HG03025 (cell line): ENCODE measurements around the gene LSAMP.

Experiments
- ATAC-seq: cut with Tn5 transposase; IDR thresholded peaks from one replicate; pipeline ENCODE4 v1.9.1; 2021; ENCODE audit warnings: mild to moderate bottlenecking, moderate library complexity; ENCODE audit not compliant: unreplicated experiment, low FRiP score

Gene LSAMP

DNA sequence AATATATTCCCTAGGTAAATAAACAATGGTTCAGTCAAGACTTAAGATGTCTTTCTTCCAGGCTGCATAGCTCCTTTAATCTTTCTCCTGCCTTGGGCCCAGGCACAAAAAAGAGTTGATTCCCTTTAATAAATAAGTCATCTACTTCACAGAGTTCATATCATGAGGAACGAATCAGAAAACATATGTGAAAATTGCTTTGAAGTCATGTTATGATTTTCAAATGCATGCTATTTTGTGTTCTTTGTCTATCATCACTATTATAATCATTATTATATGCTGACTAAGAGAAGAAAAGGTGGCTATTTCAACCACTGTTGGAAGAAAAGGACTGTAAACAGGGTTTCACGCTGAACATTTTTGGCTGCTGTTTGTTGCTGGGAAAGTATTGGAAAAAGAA, 70.4 kb downstream of the LSAMP start:
- ATAC-seq, result no peak

DNA sequence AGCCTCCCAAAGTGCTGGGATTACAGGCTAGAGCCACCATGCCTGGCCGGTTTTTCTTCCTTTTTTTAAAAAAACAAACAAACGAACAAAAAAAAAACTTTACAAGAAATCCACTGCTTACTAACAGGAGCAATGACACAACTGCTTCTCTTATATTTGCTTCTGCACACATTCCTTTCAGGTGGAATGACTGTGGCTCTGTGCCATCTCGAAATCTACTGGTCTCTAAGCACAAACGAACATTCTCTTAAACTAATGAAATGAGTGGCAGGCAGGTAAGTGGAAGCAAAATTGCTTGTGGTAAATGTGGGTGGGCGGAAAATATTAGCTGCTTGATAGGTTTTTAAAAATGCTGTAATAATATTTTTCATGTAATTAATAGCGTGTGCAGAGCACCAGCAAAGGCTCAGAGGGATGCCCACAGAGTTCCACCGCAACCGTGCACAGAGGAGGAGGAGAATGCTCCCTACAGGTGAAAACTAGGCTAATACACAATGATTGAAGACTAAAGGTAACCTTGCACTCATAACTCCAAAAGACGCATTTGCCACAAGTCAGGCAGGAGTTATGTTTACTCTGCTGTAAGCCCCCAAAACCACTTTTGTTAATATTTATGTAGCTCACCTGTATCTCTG, 77.4 kb downstream of the LSAMP start:
- no peak for ATAC-seq

DNA sequence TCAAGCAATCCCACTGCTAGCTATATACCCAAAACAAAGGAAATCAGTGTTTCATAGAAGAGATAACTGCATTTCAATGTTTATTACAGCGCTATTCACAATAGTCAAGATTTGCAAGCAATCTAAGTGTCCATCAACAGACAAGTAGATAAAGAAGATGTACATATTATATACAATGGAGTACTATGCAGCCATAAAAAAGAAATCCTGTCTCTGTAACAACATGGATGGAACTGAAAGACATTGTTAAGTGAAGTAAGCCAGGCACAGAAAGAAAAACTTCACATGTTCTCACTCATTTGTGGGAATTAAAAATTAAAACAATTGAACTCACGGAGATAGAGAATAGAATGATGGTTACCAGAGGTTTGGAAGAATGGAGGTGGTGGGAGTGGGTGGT, 89.2 kb downstream of the LSAMP start:
- no peak for ATAC-seq

DNA sequence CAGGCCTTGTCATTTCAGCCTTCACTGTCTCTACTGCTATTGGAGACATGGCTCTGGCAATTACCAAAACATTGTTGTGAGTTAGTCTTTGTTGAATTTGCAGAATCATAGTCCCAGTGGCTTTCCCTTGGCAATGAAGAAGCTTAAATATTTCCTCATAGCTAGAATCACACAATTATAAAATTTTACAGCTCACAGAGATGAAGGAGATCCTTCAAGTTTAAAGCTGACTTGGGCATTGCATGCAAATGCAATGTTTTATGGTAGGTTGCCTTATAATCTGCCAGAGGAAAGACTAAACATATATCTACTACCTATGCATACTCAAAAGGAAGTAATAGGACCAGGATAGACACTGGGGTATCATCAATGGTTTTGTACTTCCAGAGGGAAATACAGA, 90.9 kb downstream of the LSAMP start:
- ATAC-seq, result no peak

DNA sequence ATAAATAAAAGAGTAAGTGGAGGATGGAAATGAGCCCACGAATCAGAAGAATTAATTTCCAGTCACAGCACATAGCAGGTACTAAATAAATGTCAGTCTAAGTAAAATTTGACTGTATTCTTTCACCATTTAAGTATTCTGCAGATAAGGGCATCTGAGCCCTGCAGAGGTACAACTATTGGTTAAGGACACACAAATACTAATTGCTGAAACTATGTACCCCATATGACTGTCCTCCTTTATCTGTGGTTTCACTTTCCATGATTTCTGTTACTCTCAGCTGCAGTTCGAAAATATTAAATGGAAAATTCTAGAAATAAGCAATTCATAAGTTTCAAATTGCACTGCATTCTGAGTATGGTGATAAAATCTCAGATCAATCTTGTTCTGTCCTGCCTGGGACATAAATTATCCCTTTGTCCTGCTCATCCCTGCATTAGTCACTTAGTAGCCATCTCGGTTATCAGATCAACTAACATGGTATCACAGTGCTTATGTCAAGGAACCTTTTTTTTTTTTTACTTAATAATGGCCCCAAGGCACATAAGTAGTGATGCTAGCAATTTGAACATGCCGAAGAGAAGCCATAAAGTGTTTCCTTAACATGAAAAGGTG, 95.1 kb downstream of the LSAMP start:
- no peak for ATAC-seq

DNA sequence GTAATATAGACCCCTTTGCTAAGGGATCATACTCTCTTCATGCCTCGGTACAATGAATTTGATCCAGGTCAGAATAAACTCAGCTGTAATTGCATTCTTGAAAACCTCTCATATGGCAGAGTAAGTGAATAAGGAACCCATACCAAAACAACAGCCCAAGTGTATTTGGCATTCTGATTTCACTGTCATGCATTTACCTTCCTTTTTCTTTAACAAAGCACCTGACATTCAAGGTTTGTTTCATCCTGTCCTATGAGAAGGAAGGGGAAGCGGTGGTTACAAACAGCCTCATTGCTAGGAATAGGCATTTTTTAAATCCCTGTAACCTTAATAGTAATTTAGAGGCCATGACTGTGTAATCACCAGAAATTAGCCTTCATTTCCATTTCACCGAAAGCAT, 97.1 kb downstream of the LSAMP start:
- no peak for ATAC-seq

DNA sequence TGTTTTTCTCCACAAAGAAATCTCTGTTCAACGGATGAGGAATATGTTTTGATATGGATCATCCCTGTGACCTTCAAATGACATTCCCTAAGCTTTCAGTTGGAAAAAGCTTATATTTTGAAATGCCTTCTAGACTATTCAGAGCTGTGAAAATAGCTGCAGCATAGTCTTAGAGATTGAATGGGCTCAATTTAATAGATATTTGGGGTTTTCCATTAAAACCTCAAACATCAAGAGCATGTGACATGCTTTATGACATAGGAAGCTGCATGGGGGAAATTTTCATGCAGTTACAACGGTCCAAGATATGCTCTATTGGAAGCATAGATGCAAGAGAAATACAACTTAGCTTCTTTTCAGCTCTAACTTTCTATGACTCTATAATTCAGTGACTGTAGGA, 102.8 kb downstream of the LSAMP start:
- ATAC-seq, result no peak

DNA sequence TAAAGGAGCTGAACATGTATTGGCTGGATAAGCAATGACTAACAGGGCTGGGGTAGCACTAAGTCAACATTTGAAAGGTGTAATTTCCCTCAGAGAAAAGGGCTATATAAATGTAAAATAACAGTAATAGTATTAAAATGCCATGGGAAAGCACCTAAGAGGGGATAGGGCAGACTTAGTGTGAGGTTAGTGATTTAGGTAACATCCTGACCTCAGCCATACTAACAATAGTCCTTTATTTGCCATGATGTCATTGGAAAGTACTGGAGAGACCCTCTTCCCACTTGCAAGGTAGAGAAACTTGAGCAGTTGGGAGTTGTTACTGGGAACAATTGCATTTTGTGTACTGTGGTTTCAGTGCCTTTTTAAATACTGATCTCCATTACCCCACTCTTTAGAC, 103.4 kb downstream of the LSAMP start:
- ATAC-seq, result no peak

DNA sequence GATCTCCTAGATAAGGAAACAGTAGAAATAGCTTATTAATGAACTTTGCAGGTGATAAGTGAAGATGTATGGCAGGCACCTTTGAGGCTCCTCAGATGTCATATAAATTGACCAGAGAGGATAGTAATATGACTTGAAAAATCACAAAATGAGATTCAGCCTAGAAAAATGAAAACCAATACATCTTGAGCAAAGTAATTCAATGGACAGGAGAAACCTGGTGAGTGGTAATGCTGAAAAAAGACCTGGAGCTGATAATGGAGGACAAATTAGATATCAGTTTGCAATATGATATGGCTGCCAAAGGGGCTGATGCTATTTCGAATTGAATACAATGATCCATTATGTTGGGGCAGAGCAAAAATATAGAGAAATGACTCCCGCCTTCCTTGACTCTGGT, 103.9 kb downstream of the LSAMP start:
- ATAC-seq, result no peak

DNA sequence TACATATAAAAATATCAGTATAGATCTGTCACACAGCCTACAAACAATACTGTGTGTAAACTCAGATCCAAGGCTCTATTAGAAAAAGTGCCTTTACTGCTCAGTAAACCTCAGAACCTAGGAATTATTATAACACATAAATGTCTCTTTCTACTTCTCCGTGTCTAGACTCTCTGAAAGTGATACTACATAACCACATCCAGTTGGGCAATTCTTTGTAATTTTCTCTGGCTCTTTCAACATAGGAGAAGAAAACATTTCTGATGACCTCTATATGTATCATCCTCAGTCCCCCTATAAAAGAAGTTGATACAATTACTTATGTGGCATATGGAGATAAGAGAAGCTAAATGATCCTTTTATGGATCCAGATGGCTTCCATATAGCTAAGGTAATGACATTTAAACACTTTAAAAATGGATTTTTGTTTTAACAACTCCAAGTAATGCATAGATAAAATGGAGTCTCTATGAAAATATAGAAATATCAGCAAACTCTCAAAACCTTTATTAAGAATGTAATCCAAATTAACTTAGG, 104.5 kb downstream of the LSAMP start:
- ATAC-seq, result no peak

DNA sequence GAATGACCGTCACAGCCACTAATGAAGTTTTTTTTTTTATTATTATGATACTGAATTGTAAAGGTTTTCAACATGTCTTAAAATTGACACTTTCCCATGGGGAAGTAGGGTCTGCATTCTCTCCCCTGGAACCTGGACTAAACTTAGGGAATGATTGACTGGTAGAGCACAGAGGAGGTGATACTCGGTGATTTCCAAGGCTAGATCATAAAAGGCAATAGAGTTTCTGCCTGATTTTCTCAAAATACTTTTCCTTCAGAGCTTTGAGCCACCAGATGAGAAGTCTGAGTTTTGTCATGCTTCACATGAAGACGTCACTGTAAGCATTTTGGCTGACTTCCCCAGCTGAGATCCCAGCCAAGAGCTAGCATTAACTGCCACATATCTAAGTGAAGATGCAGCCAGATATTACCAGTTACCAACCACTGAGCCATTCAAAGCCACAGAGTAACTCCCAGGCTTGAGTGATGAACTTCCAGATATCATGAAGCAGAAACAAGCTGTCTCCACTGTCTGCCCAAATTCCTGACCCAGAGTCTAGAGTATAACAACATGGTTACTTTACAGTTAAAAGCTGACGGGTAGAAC, 105.8 kb downstream of the LSAMP start:
- ATAC-seq, result no peak

DNA sequence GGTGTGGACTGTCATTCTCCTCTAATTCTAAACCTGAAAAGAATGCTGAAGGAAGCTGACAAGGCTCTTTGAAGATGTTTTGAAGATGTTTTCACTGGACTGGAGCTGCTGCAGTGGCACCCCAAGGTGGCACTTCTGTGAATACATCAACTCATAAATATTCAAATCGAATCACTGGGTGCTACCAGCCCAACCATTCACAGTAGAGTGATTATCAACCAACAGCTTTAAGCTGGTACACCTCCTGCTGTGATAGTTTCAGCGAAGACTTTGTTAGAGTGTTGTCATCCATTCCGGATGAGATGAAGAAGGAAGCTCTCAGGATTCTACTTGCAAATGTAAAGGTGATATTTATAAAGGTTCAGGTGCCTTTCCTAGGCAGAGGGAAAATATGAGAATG, 106.6 kb downstream of the LSAMP start:
- no peak for ATAC-seq

DNA sequence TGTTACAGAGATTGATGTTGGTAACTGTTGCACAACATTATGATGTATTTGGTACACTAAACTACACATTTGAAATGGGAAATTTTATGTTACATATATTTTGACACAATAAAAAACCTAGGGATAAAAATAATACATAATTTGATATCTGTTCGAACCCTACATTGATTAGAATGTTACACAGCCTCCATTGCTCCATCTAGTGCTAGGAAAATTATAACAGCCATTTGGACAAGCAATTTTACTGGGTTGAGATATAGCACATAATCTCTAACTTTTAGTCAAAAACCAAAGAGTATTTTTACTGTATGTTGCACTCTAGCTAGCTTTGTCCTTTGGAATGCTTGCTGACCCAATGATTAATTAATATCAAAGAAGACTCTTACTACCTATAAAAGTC, 108.1 kb downstream of the LSAMP start:
- ATAC-seq, result no peak

DNA sequence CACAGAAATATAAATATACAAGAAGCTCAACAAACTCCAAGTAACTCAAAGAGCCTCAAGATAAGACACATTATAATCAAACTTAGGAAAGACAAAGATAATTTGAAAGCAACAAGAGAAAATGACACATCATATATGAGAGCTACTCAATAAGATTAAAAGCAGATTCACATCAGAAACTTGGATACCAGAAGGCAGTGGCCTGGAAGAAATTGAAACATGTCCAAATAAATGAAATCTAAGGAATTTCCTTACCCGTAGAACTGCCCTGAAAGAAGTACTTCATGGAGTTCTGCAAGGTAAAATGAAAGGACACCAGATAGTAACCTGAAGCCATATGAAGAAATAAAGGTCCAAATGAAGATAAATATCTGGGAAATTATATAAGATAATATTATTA, 113.9 kb downstream of the LSAMP start:
- no peak for ATAC-seq

DNA sequence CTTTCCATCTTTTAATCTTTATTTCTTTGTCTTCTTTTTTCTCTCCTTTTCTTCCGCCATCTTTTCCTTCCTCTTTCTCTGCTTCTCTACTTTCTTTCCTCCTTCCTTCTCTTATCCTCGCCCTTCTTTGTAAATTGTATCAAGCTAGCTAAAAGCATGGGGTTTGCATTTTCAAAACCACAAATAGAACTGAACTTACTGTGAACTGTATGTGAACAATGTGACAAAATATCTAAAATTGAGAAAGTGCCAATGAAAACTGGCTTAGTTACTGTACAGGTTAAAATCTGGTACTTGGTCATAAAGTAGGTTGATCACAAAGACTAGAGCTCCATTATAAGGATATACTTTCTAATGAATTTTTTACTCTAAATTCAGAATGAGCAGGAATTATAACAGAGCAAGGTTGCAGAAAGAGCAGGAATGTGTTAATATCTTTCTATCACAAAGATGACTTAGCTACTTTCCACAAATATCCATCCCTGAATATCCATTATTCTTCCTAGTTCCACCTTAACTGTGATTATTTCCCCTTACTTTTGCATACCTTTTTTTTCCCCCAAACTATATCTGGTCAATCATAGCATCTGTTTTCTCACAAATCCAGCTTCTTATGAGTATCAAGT, 122.4 kb downstream of the LSAMP start:
- ATAC-seq, result no peak

DNA sequence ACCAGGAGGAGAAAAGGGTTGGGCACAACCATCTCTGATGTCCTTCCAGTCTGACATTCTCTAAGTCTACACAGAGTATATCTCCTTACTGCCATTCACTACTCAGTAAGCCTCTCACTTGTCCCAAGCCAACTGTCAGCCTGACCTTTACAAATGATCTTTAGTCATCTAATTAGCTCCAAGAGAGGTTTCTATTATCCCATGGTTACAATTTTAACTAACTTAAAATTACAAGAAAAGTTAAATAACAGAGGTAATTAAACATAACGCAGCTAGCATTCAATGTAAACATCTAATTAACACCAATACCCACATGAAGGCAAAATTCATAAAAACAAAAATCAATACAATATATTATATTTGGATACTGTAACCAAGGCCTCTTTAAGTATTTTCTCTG, 126.9 kb downstream of the LSAMP start:
- no peak for ATAC-seq

DNA sequence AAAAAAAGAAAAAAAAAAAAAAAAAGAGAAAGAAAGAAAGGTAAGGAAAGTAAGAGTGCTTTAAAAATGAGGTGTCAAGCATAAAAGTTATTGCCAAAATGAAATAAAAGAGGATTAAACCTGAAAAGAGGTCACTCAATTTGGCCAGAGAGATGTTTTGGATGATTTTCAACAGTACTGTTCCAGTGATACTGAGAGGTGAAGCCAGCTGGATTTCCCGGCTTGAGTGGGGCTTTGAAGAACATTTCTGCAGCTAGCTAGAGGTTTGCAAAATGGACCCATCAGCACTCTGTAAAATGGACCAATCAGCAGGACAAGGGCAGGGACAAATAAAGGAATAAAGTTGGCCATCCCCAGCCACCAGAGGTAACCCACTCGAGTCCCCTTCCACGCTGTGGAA, 128.5 kb downstream of the LSAMP start:
- no peak for ATAC-seq

DNA sequence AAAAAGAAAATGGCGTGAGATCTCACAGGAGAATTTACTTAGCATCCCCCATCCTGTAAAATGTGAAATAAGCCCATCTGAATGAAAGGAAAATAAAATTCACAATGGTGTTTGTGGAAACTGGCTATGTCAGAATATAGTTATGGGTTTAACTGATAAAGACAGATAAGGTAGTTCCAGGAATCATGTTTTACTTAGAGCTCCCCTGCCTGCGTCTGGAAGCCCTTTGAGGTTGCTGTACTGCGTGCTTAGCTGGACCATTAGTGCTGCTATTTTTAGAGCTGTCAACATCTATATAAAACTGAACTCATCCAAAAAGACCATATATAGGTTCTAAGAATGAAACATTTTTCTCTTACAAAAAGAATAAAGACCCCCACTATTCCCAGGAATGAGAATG, 130.8 kb downstream of the LSAMP start:
- no peak for ATAC-seq

DNA sequence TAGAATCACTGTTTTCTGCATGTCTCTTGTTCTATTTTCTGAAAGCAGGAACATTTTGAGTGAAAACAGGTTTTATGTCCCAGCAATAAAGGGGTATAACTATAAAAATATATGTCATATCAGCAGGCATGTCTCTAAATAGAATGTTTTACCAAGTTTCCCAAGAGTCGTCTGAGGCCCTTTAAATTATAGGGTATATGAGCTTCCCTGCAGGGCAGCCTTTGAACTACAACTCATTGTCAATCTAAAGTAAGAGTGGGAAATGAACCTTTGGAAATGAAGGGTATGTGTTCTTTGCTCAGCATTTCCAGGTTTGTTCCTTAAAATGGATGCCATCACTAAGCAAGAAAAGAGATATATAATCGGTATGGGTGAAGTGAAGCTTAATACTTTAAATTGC, 138.6 kb downstream of the LSAMP start:
- ATAC-seq, result no peak

DNA sequence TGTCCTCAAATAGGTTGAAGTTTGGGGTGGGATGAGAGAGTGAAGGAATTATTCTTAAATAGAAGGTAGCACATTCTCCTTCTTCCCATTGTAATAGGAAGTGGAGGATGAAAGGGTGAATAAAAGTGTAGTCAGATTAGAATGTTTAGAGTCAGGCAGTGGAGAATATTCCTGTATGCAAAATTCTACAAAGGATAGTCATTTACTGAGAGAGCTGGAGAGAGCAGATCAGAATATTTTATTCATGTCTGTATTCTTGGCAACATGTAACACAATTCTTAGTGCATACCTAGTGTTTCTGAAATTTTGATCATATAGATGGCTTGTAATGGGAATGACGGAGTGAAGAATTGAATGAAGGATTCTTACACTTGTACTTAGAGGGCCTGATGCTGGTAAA, 139.1 kb downstream of the LSAMP start:
- no peak for ATAC-seq

DNA sequence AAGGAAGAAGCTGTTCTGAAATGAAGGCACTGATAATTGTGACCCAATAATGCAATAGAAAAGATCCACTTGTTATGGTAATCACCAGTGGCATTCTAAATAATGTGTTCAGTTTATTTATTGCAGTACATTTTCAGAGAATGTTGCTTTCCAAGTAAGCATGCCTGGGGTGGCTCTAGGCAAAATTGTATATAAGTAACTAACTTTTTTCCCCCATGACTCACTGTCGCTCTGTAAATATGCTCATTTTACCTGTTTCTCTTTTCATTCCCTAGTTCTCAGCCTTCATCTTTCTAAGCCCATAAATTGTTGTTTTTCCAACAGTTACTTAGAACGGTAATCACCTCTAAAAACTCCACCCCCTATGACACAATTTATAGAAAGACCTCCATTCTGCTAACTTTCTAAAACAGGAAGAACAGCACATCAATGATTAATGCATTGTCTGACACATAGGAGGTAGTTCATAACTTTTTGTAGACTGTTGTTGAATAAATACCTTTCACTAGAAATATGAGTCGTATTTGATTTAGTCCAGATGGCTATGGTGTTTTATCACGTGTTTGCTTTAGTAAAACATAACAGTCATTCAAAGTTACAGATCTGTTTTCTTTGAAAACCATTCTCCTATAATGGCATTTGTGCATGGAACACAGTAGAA, 143.1 kb downstream of the LSAMP start:
- no peak for ATAC-seq
